HG03520 (cell line): ENCODE data around the gene PPIH.
"Not testable (repeated sequence)": the region's sequence is repeated elsewhere in the genome, so short reads cannot be mapped to it uniquely, and the experiment has no call there.

Experiments
- ATAC-seq: cut with Tn5 transposase; IDR thresholded peaks from one replicate; pipeline ENCODE4 v1.9.1; 2021; ENCODE audit warnings: mild to moderate bottlenecking, moderate library complexity; ENCODE audit not compliant: unreplicated experiment

Gene PPIH

DNA sequence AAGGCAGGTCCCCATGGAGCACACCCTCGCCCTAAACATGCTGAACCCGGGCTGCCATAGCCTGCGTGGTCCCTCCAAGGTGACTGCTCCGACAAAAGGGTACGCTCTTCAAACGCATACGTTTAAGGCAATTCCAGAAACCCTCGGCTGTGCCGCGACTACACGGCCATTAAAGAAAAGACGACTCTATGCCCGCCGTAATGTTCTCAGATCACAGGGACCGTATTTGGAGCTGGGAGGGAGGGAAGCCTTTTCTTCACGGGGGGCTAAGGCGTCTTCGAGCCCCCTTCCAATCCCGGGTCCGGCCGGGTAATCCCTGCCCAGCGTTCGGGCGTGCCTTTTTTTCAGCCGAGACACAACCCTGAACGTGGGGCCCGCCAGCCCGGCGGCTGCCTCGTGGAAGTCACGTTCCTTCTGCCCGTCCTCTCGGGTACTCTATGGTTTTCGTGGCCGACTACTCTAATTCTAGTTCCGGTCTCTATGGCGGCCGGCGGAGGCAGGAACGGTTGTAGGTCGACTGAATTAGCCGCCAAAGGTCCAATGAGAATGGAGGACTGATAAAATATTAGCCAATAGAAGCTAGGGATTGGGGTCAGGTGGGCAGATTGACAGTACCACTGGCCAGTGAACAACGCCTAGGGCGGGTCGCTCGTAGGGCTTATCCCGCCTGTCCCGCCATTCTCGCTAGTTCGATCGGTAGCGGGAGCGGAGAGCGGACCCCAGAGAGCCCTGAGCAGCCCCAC, 23.7 kb downstream of the PPIH start, which contains the start of gene YBX1:
Gene YBX1, plus strand, starts transcription at position 678 of the 743 bp plus-strand sequence. CDS start 148 bp downstream, outside the sequence.
- peak; percentile 86 for ATAC-seq

DNA sequence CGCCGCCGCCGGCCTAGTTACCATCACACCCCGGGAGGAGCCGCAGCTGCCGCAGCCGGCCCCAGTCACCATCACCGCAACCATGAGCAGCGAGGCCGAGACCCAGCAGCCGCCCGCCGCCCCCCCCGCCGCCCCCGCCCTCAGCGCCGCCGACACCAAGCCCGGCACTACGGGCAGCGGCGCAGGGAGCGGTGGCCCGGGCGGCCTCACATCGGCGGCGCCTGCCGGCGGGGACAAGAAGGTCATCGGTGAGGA, 24.2 kb downstream of the PPIH start:
- ATAC-seq = not testable (repeated sequence)

DNA sequence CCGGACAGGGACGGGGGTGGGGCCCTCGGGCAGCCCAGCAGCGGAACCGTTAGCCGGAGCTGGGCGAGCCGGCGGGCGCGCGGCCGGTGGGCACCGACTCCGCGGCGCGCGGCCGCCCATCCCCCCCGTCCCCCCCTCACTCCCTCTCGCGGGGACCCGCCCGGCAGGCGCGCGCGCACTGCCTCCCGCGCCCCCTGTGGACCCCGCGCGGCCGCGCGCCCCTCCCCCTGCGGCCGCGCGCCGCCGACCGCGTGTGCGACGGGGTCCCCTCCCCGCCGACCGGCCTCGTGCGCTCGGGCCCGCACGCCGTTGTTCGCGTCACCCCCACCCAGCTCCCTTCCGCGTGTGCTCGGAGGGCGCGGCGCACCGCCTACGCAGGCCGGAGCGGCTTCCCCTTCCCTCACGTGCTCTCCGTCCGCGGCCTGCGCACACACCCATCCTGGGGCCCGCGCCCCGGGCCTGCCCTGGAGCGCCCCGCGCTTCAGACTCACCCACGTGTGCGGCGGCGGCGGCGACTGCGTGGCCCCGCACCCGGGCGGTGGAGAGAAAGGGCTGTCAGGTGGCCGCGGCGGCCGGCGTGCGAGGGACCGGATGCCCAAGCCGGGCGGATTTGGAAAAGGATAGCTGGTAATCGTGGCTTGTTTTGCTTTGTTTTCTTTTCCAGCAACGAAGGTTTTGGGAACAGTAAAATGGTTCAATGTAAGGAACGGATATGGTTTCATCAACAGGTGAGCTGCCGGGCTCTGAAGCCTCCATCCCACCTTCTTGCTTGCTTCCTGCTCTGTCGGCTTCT, 24.7 kb downstream of the PPIH start:
- ATAC-seq = peak; percentile 30

DNA sequence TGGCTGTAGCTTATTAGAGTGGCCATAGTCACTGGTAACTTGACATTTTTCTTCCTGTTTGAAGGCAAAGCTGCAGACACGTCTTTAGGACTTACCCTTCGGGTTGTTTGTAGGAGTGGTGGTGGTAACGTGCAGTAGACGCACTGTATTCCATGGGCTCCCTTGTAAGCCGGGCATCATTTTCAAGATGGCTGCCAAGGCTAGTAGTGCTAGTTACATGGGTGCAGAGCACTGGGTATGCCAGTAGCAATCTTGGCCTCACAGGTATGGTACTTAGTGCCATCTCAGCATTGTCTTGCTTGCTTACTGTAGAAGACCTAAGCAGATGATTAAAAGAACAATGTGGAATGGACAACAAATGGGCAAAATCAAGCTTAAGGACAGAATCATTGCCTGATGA, 25.9 kb downstream of the PPIH start:
- no peak for ATAC-seq

DNA sequence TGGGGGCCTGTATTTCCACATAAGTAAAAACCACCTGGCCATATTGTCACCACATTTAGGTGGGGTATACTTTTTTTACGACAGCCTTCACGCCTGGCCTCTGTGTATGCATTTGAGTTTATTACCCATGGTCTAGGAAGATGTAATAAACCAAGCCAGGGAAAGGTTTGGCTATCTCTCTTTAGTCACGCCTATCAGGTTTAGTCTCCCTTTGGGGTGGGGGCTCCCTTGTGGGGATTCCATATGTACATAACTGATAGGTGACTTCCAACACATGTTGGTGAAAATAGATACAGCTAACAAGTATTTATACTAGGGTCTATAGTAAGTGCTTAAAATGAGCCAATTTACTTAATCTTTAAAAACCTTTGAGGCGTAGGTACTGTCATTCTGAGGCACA, 28.2 kb downstream of the PPIH start:
- ATAC-seq = no peak

DNA sequence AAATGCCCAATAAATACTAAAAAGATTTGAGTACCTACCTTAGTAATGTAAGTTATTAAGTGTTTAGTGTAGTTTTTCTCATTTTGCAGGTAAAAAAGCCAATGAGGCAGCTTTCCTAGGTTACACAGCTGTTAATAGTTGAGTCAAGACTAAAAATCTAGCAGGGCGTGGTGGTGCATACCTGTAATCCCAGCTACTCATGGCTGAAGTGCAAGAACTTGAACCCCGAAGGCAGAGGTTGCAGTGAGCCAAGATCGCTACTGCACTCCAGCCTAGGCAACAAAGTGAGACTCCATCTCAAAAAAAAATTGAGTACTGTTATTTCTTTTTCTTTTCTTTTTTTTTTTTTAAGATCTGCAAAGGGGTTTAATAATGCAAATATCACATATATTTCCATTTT, 31.7 kb downstream of the PPIH start:
- no peak for ATAC-seq

DNA sequence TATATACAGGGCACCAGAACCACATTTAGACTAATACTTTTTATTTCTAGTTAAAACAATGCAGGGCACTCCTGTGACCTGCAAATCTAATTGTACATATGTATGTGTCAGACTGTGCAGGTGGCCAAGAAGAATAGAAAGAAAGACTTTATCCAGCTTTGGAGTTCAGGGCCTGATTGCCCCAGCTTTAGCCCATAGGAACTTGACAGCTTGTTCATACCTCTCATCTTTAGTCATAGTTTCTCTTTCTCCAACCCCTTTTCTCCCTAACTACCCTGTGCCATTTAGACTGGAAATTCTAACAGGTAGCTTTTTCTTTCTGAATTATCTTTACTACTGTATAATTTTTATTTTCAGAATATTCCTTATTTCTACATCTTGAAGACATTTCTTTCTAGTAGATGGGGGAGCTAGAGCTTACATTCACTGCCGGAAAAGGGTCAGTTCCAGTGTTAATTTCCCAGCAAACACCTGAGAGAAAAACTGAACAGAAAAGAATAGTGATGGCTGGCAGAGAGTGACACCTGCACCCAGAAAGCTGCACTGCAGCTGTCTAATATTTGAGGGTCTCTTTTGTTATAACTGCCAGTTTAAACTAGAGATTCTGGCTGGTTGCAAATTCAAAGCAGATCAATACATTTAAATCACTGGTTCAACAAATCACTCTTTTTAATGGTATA, 32.4 kb downstream of the PPIH start:
- no peak for ATAC-seq

DNA sequence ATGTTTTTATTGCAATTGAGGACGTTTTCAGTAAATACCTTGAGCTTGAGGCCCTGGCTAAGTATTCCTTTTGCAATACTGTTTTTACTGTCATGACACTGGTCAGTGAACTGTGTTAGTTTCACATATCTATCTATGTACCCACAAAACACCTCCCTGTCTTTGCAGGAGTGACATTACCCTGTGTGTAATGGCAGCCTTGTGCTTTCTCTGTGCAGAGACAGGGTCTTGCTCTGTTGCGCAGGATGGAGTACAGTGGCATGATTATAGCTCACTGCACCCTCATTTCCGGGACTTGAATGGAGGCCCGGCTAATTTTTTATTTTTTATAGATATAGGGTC, 32.9 kb downstream of the PPIH start:
- ATAC-seq = no peak

DNA sequence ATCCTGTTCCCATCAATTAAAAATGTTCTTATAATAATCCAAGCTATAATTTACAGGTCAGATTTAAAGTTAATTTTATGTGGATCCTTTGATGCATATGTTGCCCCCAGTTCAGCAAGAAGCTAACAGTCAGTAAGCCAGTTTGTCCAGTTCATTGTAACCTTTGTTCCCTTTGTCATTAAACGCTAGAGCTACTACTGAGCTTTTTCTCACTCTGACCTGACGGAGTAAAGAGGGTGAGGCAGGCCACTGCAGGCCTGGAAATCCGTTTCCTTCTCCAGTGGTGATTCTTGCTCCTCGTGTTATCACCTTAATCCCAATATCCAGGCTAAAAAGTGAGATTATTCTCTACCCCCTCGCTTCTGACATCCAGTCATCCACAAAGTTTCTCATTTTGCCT, 34.2 kb downstream of the PPIH start:
- no peak for ATAC-seq

DNA sequence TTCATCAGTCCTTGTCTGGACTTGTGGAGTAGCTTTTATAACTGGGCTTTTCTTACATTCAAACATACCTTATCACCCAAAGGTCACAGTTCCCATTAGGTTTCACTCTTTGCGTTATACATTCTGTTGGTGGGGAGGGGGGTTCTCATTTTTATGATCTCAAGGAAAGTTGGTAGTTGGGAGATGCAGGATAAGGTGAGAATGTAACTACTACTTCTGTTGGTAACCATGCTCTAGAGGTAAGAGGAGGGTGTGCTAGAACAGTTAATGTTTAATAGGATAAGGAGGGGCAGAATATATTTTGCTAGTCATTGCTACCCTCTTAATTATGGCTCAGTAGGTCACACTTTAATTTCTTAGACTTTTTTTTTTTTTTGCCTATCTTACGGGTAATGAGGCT, 34.7 kb downstream of the PPIH start:
- no peak for ATAC-seq

DNA sequence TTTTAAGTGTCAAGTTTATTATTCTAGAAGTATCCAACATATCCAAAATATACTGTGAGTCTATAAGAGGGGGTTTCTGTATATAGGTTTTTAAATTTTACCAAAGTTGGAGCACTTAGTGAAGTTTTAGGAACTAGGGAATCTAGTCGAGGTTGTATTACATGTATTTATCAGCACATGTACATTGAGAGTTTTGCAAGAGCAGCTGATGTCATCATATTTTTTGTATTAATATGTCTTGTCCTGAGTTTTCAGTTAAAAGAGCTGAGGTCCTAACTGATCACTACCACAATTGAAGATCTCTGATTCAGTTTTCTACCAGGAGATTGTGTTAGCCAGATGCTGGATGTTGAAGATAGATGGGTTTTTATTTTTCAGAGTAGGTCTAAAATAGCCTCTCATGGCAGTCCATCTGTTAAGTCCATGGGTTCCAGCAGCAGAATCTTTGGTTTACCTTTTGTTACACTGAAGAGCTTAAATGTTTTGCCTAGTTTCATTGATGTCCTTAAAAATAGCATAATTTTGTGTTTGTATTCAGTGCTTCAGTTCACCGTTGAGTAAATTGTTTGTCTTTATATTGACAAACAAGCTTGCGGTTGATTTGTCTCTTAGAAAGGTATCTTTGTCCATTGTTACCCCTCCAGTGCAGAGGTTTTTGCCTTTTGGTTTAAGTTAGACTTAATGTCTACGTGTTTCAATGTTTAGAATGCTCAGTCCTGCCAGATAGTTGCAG, 40.0 kb downstream of the PPIH start:
- ATAC-seq = no peak

DNA sequence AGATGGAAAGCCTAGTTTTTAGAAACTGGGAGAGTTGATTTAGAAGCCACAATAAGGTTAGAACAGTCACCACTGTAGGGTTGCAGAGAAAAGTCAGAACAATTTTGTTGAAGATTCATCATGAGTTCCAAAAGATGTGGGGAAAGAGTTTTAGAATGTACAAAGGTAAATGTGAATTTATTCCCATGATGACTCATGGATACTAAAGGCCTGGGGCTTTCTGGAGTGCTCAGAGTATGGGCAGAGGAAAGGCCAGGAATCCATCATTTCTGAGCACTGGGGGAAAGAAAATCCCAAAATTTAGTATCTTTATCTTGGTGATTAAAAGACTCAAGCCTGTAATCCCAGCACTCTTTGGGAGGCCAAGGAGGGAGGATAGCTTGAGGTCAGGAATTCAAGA, 41.8 kb downstream of the PPIH start:
- no peak for ATAC-seq

DNA sequence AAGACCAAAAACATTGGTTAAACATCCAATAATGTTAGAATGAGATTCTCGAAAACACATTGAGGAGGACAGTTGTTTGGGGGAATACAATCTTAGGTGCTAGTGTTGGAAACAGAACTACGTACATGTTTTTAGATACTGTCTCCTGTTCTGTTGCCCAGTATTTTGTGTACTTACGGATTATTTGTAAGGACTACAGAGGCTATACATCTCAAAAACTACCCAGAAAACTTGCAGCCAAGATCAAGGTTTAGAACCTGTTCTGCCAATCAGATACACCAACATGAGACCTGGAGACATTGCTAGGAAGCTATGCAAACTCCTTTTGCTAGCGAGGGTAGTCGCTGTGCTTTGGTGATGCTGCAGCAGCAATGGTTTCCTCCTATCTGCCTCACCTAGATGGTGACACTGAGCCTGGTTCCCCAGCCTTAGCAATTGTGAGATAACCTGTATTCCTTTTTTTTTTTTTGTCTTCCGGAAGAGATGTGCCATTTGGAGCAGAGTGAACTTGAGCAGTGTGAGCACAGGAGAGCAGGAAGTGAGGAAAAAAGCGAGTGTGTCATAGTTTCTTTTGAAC, 45.8 kb downstream of the PPIH start:
- ATAC-seq = no peak

DNA sequence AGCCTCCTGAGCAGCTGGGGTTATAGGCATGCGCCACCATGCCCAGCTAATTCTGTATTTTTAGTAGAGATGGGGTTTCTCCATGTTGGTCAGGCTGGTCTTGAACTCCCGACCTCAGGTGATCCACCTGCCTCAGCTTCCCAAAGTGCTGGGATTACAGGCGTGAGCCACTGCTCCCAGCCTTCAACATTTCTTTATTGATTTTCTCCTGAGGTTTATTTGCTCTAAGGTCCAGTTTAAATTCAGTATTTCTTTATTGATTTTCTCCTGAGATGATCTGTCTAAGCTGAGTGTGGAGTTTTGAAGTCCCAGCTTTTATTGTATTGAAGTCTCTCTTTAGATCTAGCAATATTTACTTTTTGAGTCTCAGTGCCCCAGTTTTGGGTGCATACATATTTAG, 54.6 kb downstream of the PPIH start:
- ATAC-seq = not testable (repeated sequence)

DNA sequence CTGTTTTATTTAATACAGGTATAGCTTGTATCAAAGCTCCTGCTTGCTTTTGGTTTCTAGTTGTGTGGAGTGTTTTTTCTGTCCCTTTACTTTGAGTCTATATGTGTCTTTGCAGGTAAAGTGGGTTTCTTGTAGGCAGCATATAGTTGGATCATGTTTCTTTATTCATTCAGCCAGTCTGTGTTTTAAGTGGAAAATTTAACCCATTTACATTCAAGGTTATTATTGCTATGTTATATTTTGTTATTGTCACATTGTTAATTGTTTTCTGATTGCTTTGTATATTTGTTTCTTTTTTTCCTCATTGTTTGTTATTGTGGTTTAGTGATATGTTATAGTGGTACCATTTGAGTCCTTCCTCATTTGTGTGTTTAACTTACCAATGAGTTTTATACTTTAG, 55.1 kb downstream of the PPIH start:
- ATAC-seq = no peak

DNA sequence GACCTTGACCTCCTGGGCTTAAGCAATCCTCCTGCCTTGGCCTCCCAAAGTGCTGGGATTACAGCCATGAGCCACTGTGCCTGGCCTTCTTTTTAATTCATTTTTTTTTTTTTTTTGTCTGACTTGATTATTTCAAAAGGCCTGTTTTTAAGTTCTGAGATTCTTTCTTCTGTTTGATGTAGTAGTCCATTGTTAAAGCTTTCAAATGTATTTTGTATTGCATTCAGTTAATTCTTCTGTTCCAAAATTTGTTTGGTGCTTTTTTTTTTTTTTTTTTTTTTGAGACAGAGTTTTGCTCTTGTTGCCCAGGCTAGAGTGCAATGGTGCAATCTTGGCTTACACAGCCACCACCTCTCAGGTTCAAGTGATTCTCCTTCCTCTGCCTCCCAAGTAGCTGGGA, 56.2 kb downstream of the PPIH start:
- not testable (repeated sequence) for ATAC-seq

DNA sequence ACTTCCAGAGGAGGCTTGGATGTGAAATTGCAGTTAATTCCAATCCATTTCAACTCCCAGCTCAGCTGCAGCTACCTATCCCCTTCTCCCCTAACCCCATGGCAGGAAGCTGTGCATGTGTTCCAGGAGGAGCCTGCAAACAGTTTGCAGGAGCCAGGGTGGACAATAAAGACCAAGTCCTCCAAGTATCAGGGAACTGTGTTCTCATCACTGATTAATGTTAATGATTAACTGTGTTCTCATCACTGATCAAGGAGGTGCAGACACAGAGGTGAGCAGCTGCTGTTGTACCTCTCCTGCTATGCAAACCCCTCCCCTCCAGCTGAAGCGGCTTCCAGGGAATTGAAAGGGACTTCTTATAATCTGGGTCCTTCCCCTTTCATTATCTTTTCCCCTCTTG, 62.6 kb downstream of the PPIH start:
- ATAC-seq = no peak

DNA sequence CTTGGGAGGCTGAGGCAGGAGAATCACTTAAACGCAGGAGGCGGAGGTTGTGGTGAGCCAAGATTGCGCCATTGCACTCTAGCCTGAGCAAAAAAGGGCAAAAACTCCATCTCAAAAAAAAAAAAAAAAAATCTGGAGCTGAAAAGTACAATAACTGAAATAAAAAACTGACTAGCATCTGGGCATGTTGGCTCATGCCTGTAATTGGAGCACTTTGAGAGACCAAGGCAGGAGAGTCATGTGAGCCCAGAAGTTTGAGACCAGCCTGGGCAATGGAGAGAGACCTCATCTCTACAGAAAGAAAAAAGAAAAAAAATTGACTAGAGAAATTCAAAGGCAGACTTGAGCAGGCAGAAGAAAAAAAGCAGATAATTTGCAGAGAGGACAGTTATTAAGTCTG, 63.7 kb downstream of the PPIH start:
- ATAC-seq = no peak

DNA sequence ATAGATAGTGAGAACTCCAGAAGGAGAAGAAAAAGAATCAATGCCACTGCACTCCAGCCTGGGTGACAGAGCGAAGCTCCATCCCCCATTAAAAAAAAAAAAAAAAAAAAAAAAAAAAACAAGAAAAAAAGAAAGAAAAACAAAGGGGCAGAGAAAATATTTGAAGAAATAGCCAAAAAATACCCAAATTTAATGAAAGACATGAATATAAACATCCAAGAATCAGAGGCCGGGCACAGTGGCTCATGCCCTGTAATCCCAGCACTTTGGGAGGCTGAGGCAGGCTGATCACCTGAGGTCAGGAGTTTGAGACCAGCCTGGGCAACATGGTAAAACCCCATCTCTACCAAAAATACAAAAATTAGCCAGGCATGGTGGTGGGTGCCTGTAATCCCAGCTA, 64.2 kb downstream of the PPIH start:
- ATAC-seq = not testable (repeated sequence)

DNA sequence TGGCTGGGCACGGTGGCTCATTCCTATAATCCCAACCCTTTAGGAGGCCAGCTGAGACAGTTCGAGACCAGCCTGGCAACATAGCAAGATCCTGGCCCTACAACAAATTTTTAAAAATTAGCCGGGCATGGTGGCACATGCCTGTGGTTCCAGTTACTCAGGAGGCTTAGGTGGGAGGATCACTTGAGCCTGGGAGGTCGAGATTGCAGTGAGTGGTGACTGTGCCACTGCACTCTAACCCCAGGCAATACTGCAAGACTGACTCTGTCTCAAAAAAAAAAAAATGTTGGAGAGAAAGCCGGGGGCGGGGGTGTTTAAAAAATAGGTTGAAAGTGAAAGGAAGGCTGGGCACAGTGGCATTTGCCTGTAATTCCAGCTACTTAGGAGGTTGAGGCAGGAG, 65.3 kb downstream of the PPIH start:
- no peak for ATAC-seq

DNA sequence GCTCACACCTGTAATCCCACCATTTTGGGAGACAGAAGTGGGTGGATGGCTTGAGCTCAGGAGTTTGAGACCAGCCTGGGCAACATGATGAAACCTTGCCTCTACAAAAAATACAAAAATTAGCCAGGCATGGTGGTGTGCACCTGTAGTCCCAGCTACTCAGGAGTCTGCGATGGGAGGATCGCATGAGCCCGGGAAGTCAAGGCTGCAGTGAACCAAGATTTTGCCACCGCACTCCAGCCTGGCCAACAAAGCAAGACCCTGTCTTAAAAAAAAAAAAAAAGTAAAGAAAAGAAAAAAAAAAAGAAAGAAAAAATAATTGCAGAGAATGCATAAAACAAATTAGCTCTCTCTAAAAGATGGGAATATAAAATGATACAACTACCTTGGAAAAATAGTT, 67.6 kb downstream of the PPIH start:
- ATAC-seq = not testable (repeated sequence)
